ENCODE measurements around the gene APP.

DNA sequence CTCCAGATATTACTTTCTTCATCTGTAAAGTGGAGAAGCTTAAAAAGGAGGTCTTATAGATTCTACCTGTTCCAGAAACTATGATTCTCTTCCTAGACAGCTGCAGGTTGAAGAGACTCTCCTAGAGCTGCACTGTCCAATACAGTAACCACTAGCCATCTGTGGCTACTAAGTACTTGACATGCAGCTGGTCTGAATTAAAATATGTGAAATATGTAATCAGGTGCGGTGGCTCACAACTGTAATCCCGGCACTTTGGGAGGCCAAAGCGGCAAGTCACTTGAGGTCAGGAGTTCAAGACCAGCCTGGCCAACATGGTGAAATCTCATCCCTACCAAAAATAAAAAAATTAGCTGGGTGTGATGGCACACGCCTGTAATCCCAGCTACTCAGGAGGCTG is 15.8 kb downstream of the APP start:
- TF ChIP-seq, protein P1, sequence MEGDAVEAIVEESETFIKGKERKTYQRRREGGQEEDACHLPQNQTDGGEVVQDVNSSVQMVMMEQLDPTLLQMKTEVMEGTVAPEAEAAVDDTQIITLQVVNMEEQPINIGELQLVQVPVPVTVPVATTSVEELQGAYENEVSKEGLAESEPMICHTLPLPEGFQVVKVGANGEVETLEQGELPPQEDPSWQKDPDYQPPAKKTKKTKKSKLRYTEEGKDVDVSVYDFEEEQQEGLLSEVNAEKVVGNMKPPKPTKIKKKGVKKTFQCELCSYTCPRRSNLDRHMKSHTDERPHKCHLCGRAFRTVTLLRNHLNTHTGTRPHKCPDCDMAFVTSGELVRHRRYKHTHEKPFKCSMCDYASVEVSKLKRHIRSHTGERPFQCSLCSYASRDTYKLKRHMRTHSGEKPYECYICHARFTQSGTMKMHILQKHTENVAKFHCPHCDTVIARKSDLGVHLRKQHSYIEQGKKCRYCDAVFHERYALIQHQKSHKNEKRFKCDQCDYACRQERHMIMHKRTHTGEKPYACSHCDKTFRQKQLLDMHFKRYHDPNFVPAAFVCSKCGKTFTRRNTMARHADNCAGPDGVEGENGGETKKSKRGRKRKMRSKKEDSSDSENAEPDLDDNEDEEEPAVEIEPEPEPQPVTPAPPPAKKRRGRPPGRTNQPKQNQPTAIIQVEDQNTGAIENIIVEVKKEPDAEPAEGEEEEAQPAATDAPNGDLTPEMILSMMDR (tag by site-specific recombination; IDR thresholded peaks at IDR 0.05), result no peak
- TF ChIP-seq, protein P2, sequence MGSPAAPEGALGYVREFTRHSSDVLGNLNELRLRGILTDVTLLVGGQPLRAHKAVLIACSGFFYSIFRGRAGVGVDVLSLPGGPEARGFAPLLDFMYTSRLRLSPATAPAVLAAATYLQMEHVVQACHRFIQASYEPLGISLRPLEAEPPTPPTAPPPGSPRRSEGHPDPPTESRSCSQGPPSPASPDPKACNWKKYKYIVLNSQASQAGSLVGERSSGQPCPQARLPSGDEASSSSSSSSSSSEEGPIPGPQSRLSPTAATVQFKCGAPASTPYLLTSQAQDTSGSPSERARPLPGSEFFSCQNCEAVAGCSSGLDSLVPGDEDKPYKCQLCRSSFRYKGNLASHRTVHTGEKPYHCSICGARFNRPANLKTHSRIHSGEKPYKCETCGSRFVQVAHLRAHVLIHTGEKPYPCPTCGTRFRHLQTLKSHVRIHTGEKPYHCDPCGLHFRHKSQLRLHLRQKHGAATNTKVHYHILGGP (tag by site-specific recombination; IDR thresholded peaks at IDR 0.05), result no peak
- TF ChIP-seq ZNF660 (tag by site-specific recombination; IDR thresholded peaks at IDR 0.05), result no peak
- TF ChIP-seq BCL11A (tag by site-specific recombination; IDR thresholded peaks at IDR 0.05; ENCODE audit: low read depth), result no peak
- no peak for TF ChIP-seq ZNF548 (tag by site-specific recombination; IDR thresholded peaks at IDR 0.05)
- no peak for TF ChIP-seq ZNF768 (tag by site-specific recombination; IDR thresholded peaks at IDR 0.05)
- TF ChIP-seq ZNF121 (tag by site-specific recombination; IDR thresholded peaks at IDR 0.05), result no peak
- no peak for TF ChIP-seq ZNF623 (tag by site-specific recombination; IDR thresholded peaks at IDR 0.05)
- TF ChIP-seq, protein P3, sequence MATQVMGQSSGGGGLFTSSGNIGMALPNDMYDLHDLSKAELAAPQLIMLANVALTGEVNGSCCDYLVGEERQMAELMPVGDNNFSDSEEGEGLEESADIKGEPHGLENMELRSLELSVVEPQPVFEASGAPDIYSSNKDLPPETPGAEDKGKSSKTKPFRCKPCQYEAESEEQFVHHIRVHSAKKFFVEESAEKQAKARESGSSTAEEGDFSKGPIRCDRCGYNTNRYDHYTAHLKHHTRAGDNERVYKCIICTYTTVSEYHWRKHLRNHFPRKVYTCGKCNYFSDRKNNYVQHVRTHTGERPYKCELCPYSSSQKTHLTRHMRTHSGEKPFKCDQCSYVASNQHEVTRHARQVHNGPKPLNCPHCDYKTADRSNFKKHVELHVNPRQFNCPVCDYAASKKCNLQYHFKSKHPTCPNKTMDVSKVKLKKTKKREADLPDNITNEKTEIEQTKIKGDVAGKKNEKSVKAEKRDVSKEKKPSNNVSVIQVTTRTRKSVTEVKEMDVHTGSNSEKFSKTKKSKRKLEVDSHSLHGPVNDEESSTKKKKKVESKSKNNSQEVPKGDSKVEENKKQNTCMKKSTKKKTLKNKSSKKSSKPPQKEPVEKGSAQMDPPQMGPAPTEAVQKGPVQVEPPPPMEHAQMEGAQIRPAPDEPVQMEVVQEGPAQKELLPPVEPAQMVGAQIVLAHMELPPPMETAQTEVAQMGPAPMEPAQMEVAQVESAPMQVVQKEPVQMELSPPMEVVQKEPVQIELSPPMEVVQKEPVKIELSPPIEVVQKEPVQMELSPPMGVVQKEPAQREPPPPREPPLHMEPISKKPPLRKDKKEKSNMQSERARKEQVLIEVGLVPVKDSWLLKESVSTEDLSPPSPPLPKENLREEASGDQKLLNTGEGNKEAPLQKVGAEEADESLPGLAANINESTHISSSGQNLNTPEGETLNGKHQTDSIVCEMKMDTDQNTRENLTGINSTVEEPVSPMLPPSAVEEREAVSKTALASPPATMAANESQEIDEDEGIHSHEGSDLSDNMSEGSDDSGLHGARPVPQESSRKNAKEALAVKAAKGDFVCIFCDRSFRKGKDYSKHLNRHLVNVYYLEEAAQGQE (tag by site-specific recombination; IDR thresholded peaks at IDR 0.05), result no peak

Measured in HEK293 (cell line).